Activated CD4-positive, alpha-beta T cell treated with anti-CD3 and anti-CD28 coated beads for 36 hours (primary cell): ENCODE data around the gene FLT4. TPM values are rescaled to one million over a fixed set of nuclear protein-coding genes. Genes with fewer than 3 reads are reported as not detected.

Source experiments
- ATAC-seq: fragments of 200-7000 bp; cut with Tn5 transposase; one replicate; pipeline ENCODE4 v1.10.0; 2021; ENCODE audit warnings: mild to moderate bottlenecking, moderate library complexity
- CTCF ChIA-PET: fragments of 350-600 bp; sonication (Branson Sonifier 250); formaldehyde crosslinking; loops from one replicate; lab custom pipeline; 2021; ENCODE audit warnings: antibody characterized with exemption; lab: Charles Lee
- POLR2A ChIA-PET: fragments of 350-600 bp; sonication (Branson Sonifier 250); formaldehyde crosslinking; loops from one replicate; lab custom pipeline; 2021; ENCODE audit warnings: antibody characterized with exemption, inconsistent platforms; lab: Charles Lee
- DNase-seq: peaks from one replicate; pipeline ENCODE4 v3.0.0-alpha.2; 2020
- H3K27ac Mint-ChIP-seq: one replicate; pipeline ENCODE4 v1.8.0; 2021; ENCODE audit warnings: mixed read lengths
- H3K27me3 Mint-ChIP-seq: one replicate; pipeline ENCODE4 v1.8.0; 2021; ENCODE audit warnings: mixed read lengths
- H3K36me3 Mint-ChIP-seq: one replicate; pipeline ENCODE4 v1.8.0; 2021; ENCODE audit warnings: low read depth, mixed read lengths
- H3K4me1 Mint-ChIP-seq: one replicate; pipeline ENCODE4 v1.8.0; 2021; ENCODE audit warnings: mixed read lengths
- H3K4me3 Mint-ChIP-seq: one replicate; pipeline ENCODE4 v1.8.0; 2021; ENCODE audit warnings: mild to moderate bottlenecking, moderate library complexity, mixed read lengths
- H3K9me3 Mint-ChIP-seq: one replicate; pipeline ENCODE4 v1.8.0; 2021; ENCODE audit warnings: low read depth, mixed read lengths
- intact Hi-C, 2 experiments: fragments of 100-400 bp; cut with DNase I in 1 of 2; cut with micrococcal nuclease in 1 of 2; formaldehyde crosslinking; loops; one replicate each; pipeline versions ENCODE4 v1.14.2 to v1.15.1; 2022 to 2024; cut with DNase I, micrococcal nuclease
- total RNA-seq, 2 experiments: library from RNA; stranded (reverse); gene quantifications; one replicate each; pipeline ENCODE4 v1.2.3, GENCODE V29; 2021

FLT4 gene
- total RNA-seq, 2 experiments from 2014 or later, result 0.75 to 0.98 TPM

- Mint-ChIP-seq H3K27ac (no peak overlapping the region), H3K4me1 (peaks cover 7% of the 10 kb centered on the region), H3K36me3 (no peaks in the 10 kb centered on the region), H3K4me3 (peak overlapping the region; percentile 56), H3K27me3 (peaks cover 32% of the 10 kb centered on the region), H3K9me3 (no peaks in the 10 kb centered on the region)
- DNase-seq (no peak), ATAC-seq (no peak)
- CTCF ChIA-PET, result interaction anchor here (0.8 kb wide), 1 partner anchor 22 kb away, joined by 3 read pairs; no protein-coding TSS in a partner anchor
- POLR2A ChIA-PET, result no interaction called here
- intact Hi-C loops, result loop anchor here in 1 of 2 experiments (1.0 kb wide), 1 partner anchor 154 kb away; the partner anchor contains the start of gene CNOT6
These were observed 1.4 kb downstream of the FLT4 start for GRCh38 chr5:180647941-180648500.

GRCh38 chr5:180647465-180647864, 1.9 kb downstream of the FLT4 start:
- Mint-ChIP-seq H3K9me3 (no peaks in the 10 kb centered on the region), H3K27ac (no peak overlapping the region), H3K36me3 (no peaks in the 10 kb centered on the region), H3K4me3 (no peak overlapping the region), H3K4me1 (peaks cover 7% of the 10 kb centered on the region), H3K27me3 (peaks cover 29% of the 10 kb centered on the region)
- ATAC-seq (no peak), DNase-seq (no peak)
- POLR2A ChIA-PET, result no interaction called here
- CTCF ChIA-PET, result interaction anchor here (0.6 to 0.8 kb wide), 2 partner anchors 23 to 134 kb away, joined by 3 to 5 read pairs; no protein-coding TSS in a partner anchor
- intact Hi-C loops, result no loop called here

GRCh38 chr5:180646963-180647305, 2.5 kb downstream of the FLT4 start:
- Mint-ChIP-seq H3K9me3 (no peaks in the 10 kb centered on the region), H3K4me3 (no peak overlapping the region), H3K36me3 (no peaks in the 10 kb centered on the region), H3K27ac (no peak overlapping the region), H3K27me3 (peaks cover 28% of the 10 kb centered on the region), H3K4me1 (peaks cover 7% of the 10 kb centered on the region)
- CTCF ChIA-PET, result interaction anchor here (0.6 kb wide), 1 partner anchor 134 kb away, joined by 5 read pairs; no protein-coding TSS in a partner anchor
- no peak for DNase-seq
- intact Hi-C loops, result no loop called here
- POLR2A ChIA-PET, result no interaction called here
- no peak for ATAC-seq

- Mint-ChIP-seq H3K27me3 (peaks cover 24% of the 10 kb centered on the region), H3K27ac (no peak overlapping the region), H3K9me3 (no peaks in the 10 kb centered on the region), H3K4me1 (peaks cover 7% of the 10 kb centered on the region), H3K36me3 (no peaks in the 10 kb centered on the region), H3K4me3 (no peak overlapping the region)
- ChIA-PET POLR2A (no interaction called here), CTCF (no interaction called here)
- no peak for DNase-seq
- intact Hi-C loops, result no loop called here
- no peak for ATAC-seq
These were observed 3.0 kb downstream of the FLT4 start for GRCh38 chr5:180646289-180646962.

GRCh38 chr5:180645274-180646204, 3.9 kb downstream of the FLT4 start:
- intact Hi-C loops, result no loop called here
- CTCF ChIA-PET, result no interaction called here
- Mint-ChIP-seq H3K27me3 (peaks cover 15% of the 10 kb centered on the region), H3K4me3 (no peak overlapping the region), H3K4me1 (peaks cover 7% of the 10 kb centered on the region), H3K9me3 (no peaks in the 10 kb centered on the region), H3K36me3 (no peaks in the 10 kb centered on the region), H3K27ac (no peak overlapping the region)
- POLR2A ChIA-PET, result no interaction called here
- DNase-seq, result no peak
- no peak for ATAC-seq

GRCh38 chr5:180644825-180645273, 4.6 kb downstream of the FLT4 start:
- no peak for ATAC-seq
- Mint-ChIP-seq H3K27me3 (peaks cover 11% of the 10 kb centered on the region), H3K9me3 (no peaks in the 10 kb centered on the region), H3K4me1 (peaks cover 4% of the 10 kb centered on the region), H3K4me3 (no peak overlapping the region), H3K27ac (no peak overlapping the region), H3K36me3 (no peaks in the 10 kb centered on the region)
- intact Hi-C loops, result no loop called here
- DNase-seq, result no peak
- CTCF ChIA-PET, result no interaction called here
- POLR2A ChIA-PET, result no interaction called here

GRCh38 chr5:180644129-180644824, 5.1 kb downstream of the FLT4 start:
- ChIA-PET CTCF (no interaction called here), POLR2A (no interaction called here)
- peaks cover 2% of the 10 kb centered on the region for H3K4me1 Mint-ChIP-seq
- H3K36me3 Mint-ChIP-seq, result no peaks in the 10 kb centered on the region
- H3K27ac Mint-ChIP-seq, result no peak overlapping the region
- intact Hi-C loops, result no loop called here
- peaks cover 10% of the 10 kb centered on the region for H3K27me3 Mint-ChIP-seq
- DNase-seq (no peak), ATAC-seq (no peak)
- no peaks in the 10 kb centered on the region for H3K9me3 Mint-ChIP-seq
- no peak overlapping the region for H3K4me3 Mint-ChIP-seq

GRCh38 chr5:180643191-180643851, 6.1 kb downstream of the FLT4 start:
- no peak overlapping the region for H3K27ac Mint-ChIP-seq
- ChIA-PET POLR2A (no interaction called here), CTCF (no interaction called here)
- intact Hi-C loops, result no loop called here
- no peaks in the 10 kb centered on the region for H3K9me3 Mint-ChIP-seq
- ATAC-seq (no peak), DNase-seq (no peak)
- peaks cover under 1% of the 10 kb centered on the region for H3K4me1 Mint-ChIP-seq
- H3K4me3 Mint-ChIP-seq, result no peak overlapping the region
- no peaks in the 10 kb centered on the region for H3K36me3 Mint-ChIP-seq
- H3K27me3 Mint-ChIP-seq, result peaks cover 7% of the 10 kb centered on the region

- Mint-ChIP-seq H3K27me3 (peaks cover 5% of the 10 kb centered on the region), H3K4me1 (no peaks in the 10 kb centered on the region), H3K9me3 (no peaks in the 10 kb centered on the region), H3K4me3 (no peak overlapping the region), H3K27ac (no peak overlapping the region), H3K36me3 (no peaks in the 10 kb centered on the region)
- intact Hi-C loops, result no loop called here
- no peak for DNase-seq
- ChIA-PET POLR2A (no interaction called here), CTCF (no interaction called here)
- no peak for ATAC-seq
These were observed 6.6 kb downstream of the FLT4 start for GRCh38 chr5:180642779-180643178.

- DNase-seq (no peak), ATAC-seq (no peak)
- Mint-ChIP-seq H3K9me3 (no peaks in the 10 kb centered on the region), H3K27me3 (peaks cover 5% of the 10 kb centered on the region), H3K4me1 (no peaks in the 10 kb centered on the region), H3K36me3 (no peaks in the 10 kb centered on the region), H3K27ac (no peak overlapping the region), H3K4me3 (no peak overlapping the region)
- ChIA-PET CTCF (no interaction called here), POLR2A (no interaction called here)
- intact Hi-C loops, result no loop called here
These were observed 7.1 kb downstream of the FLT4 start for GRCh38 chr5:180642181-180642775.
